ENCODE results near the gene L3MBTL1. TPM values are rescaled to one million over a fixed set of nuclear protein-coding genes. Genes with fewer than 3 reads are reported as not detected.

Gene L3MBTL1
- total RNA-seq, 3 donors from 2014 or later: 3.9 to 4.0 (median 4.0) TPM

- Mint-ChIP-seq H3K4me1 (ENCODE audit: low read depth) (no peaks in the 10 kb centered on the region), H3K36me3 (ENCODE audit: insufficient read depth) (no peaks in the 10 kb centered on the region), H3K9me3 (no peaks in the 10 kb centered on the region), H3K4me3 (no peak overlapping the region), H3K27me3 (ENCODE audit: low read depth) (no peaks in the 10 kb centered on the region)
- DNase-seq (no peak), ATAC-seq (no peak)
Measured at GRCh38 chr20:43535370-43536004, 28.0 kb downstream of the L3MBTL1 start.

GRCh38 chr20:43536041-43536816 lies 28.7 kb downstream of the L3MBTL1 start:
- Mint-ChIP-seq H3K4me3 (no peak overlapping the region), H3K9me3 (no peaks in the 10 kb centered on the region), H3K36me3 (ENCODE audit: insufficient read depth) (no peaks in the 10 kb centered on the region), H3K4me1 (ENCODE audit: low read depth) (no peaks in the 10 kb centered on the region), H3K27me3 (ENCODE audit: low read depth) (no peaks in the 10 kb centered on the region)
- ATAC-seq: no peak
- DNase-seq: no peak

GRCh38 chr20:43536817-43537440 lies 29.4 kb downstream of the L3MBTL1 start:
- Mint-ChIP-seq H3K4me3 (no peak overlapping the region), H3K36me3 (ENCODE audit: insufficient read depth) (no peaks in the 10 kb centered on the region), H3K4me1 (ENCODE audit: low read depth) (no peaks in the 10 kb centered on the region), H3K9me3 (no peaks in the 10 kb centered on the region), H3K27me3 (ENCODE audit: low read depth) (no peaks in the 10 kb centered on the region)
- no peak for DNase-seq
- ATAC-seq: no peak

GRCh38 chr20:43537921-43538877 lies 30.7 kb downstream of the L3MBTL1 start:
- H3K9me3 Mint-ChIP-seq: no peaks in the 10 kb centered on the region
- DNase-seq (peak; percentile 38), ATAC-seq (peak in 1 of 2 donors; percentile 35)
- H3K4me1 Mint-ChIP-seq (ENCODE audit: low read depth): no peaks in the 10 kb centered on the region
- H3K27me3 Mint-ChIP-seq (ENCODE audit: low read depth): no peaks in the 10 kb centered on the region
- H3K36me3 Mint-ChIP-seq (ENCODE audit: insufficient read depth): no peaks in the 10 kb centered on the region
- H3K4me3 Mint-ChIP-seq: no peak overlapping the region

- ATAC-seq (no peak), DNase-seq (no peak)
- no peaks in the 10 kb centered on the region for H3K9me3 Mint-ChIP-seq
- H3K4me1 Mint-ChIP-seq (ENCODE audit: low read depth): no peaks in the 10 kb centered on the region
- H3K4me3 Mint-ChIP-seq: no peak overlapping the region
- no peaks in the 10 kb centered on the region for H3K27me3 Mint-ChIP-seq (ENCODE audit: low read depth)
- H3K36me3 Mint-ChIP-seq (ENCODE audit: insufficient read depth): no peaks in the 10 kb centered on the region
Measured at GRCh38 chr20:43538878-43539700, 31.6 kb downstream of the L3MBTL1 start.

- Mint-ChIP-seq H3K4me3 (no peak overlapping the region), H3K27me3 (ENCODE audit: low read depth) (no peaks in the 10 kb centered on the region), H3K9me3 (no peaks in the 10 kb centered on the region), H3K36me3 (ENCODE audit: insufficient read depth) (no peaks in the 10 kb centered on the region), H3K4me1 (ENCODE audit: low read depth) (no peaks in the 10 kb centered on the region)
- no peak for ATAC-seq
- no peak for DNase-seq
Measured at GRCh38 chr20:43539975-43540672, 32.6 kb downstream of the L3MBTL1 start.

- DNase-seq (no peak), ATAC-seq (no peak)
- no peaks in the 10 kb centered on the region for H3K36me3 Mint-ChIP-seq (ENCODE audit: insufficient read depth)
- no peaks in the 10 kb centered on the region for H3K27me3 Mint-ChIP-seq (ENCODE audit: low read depth)
- H3K9me3 Mint-ChIP-seq: no peaks in the 10 kb centered on the region
- H3K4me3 Mint-ChIP-seq: no peak overlapping the region
- H3K4me1 Mint-ChIP-seq (ENCODE audit: low read depth): no peaks in the 10 kb centered on the region
Measured at GRCh38 chr20:43540673-43541060, 33.2 kb downstream of the L3MBTL1 start.

- H3K36me3 Mint-ChIP-seq (ENCODE audit: insufficient read depth): no peaks in the 10 kb centered on the region
- DNase-seq: no peak
- no peaks in the 10 kb centered on the region for H3K4me1 Mint-ChIP-seq (ENCODE audit: low read depth)
- H3K4me3 Mint-ChIP-seq: no peak overlapping the region
- ATAC-seq: no peak
- no peaks in the 10 kb centered on the region for H3K9me3 Mint-ChIP-seq
- H3K27me3 Mint-ChIP-seq (ENCODE audit: low read depth): no peaks in the 10 kb centered on the region
Measured at GRCh38 chr20:43541214-43541613, 33.7 kb downstream of the L3MBTL1 start.

- DNase-seq (no peak), ATAC-seq (no peak)
- no peaks in the 10 kb centered on the region for H3K9me3 Mint-ChIP-seq
- H3K27me3 Mint-ChIP-seq (ENCODE audit: low read depth): no peaks in the 10 kb centered on the region
- no peak overlapping the region for H3K4me3 Mint-ChIP-seq
- peaks cover 5% of the 10 kb centered on the region for H3K36me3 Mint-ChIP-seq (ENCODE audit: insufficient read depth)
- H3K4me1 Mint-ChIP-seq (ENCODE audit: low read depth): no peaks in the 10 kb centered on the region
Measured at GRCh38 chr20:43542161-43542560, 34.7 kb downstream of the L3MBTL1 start.

GRCh38 chr20:43542674-43543073 lies 35.2 kb downstream of the L3MBTL1 start:
- no peak overlapping the region for H3K4me3 Mint-ChIP-seq
- peaks cover 9% of the 10 kb centered on the region for H3K36me3 Mint-ChIP-seq (ENCODE audit: insufficient read depth)
- H3K4me1 Mint-ChIP-seq (ENCODE audit: low read depth): no peaks in the 10 kb centered on the region
- H3K27me3 Mint-ChIP-seq (ENCODE audit: low read depth): no peaks in the 10 kb centered on the region
- H3K9me3 Mint-ChIP-seq: no peaks in the 10 kb centered on the region
- ATAC-seq (no peak), DNase-seq (no peak)

- DNase-seq (no peak), ATAC-seq (no peak)
- H3K27me3 Mint-ChIP-seq (ENCODE audit: low read depth): no peaks in the 10 kb centered on the region
- H3K4me3 Mint-ChIP-seq: no peak overlapping the region
- H3K9me3 Mint-ChIP-seq: no peaks in the 10 kb centered on the region
- no peaks in the 10 kb centered on the region for H3K4me1 Mint-ChIP-seq (ENCODE audit: low read depth)
- peaks cover 10% of the 10 kb centered on the region for H3K36me3 Mint-ChIP-seq (ENCODE audit: insufficient read depth)
Measured at GRCh38 chr20:43543138-43543537, 35.6 kb downstream of the L3MBTL1 start.

- H3K27me3 Mint-ChIP-seq (ENCODE audit: low read depth): peaks cover 2% of the 10 kb centered on the region
- ATAC-seq: no peak
- H3K9me3 Mint-ChIP-seq: no peaks in the 10 kb centered on the region
- no peak for DNase-seq
- no peak overlapping the region for H3K4me3 Mint-ChIP-seq
- peaks cover 10% of the 10 kb centered on the region for H3K36me3 Mint-ChIP-seq (ENCODE audit: insufficient read depth)
- no peaks in the 10 kb centered on the region for H3K4me1 Mint-ChIP-seq (ENCODE audit: low read depth)
Measured at GRCh38 chr20:43544501-43544900, 37.0 kb downstream of the L3MBTL1 start.

Measured in activated T-cell treated with anti-CD3 and anti-CD28 coated beads, Interleukin-2, amount 50 U/mL, for 4 hours (primary cell).